SIG-M5 (cell line): Measurements from ENCODE around the gene CIAO3.

Experiments
- DNase-seq: peaks from one replicate; lab custom pipeline; 2025; lab: John Stamatoyannopoulos, UW

The CIAO3 gene

GRCh38 chr16:775236-775796 is 34.5 kb upstream of the CIAO3 start:
- DNase-seq, result no peak

- no peak for DNase-seq
These were observed 33.5 kb upstream of the CIAO3 start for GRCh38 chr16:774086-775001.

GRCh38 chr16:772959-773358 is 32.2 kb upstream of the CIAO3 start:
- no peak for DNase-seq

- no peak for DNase-seq
These were observed 29.6 kb upstream of the CIAO3 start for GRCh38 chr16:770411-770810.

- no peak for DNase-seq
These were observed 29.1 kb upstream of the CIAO3 start for GRCh38 chr16:769934-770333.

GRCh38 chr16:769184-769784 is 28.5 kb upstream of the CIAO3 start:
- DNase-seq, result no peak

GRCh38 chr16:768428-768827 is 27.6 kb upstream of the CIAO3 start:
- DNase-seq, result no peak

GRCh38 chr16:767743-768235 is 27.0 kb upstream of the CIAO3 start:
- no peak for DNase-seq

- no peak for DNase-seq
These were observed 26.2 kb upstream of the CIAO3 start for GRCh38 chr16:766820-767640.

- no peak for DNase-seq
These were observed 25.4 kb upstream of the CIAO3 start for GRCh38 chr16:766008-766819.

- DNase-seq, result no peak
These were observed 24.7 kb upstream of the CIAO3 start for GRCh38 chr16:765488-765865.

GRCh38 chr16:764848-765487 is 24.2 kb upstream of the CIAO3 start:
- no peak for DNase-seq

GRCh38 chr16:764184-764750 is 23.5 kb upstream of the CIAO3 start:
- DNase-seq, result no peak

GRCh38 chr16:763369-764183 is 22.8 kb upstream of the CIAO3 start:
- DNase-seq, result no peak

- DNase-seq, result no peak
These were observed 21.9 kb upstream of the CIAO3 start for GRCh38 chr16:762595-763268.

GRCh38 chr16:761625-762513 is 21.1 kb upstream of the CIAO3 start:
- no peak for DNase-seq

- DNase-seq, result no peak
These were observed 19.9 kb upstream of the CIAO3 start, which contains the start of gene MSLN for GRCh38 chr16:760545-761343. TSS of gene MSLN (plus strand) at chr16:760734. CDS start at chr16:762681, 1,947 bp downstream.
